ENCODE measurements around the gene SEMA3A.
"Not testable (repeated sequence)": the region's sequence is repeated elsewhere in the genome, so short reads cannot be mapped to it uniquely, and the experiment has no call there.

The SEMA3A gene

DNA sequence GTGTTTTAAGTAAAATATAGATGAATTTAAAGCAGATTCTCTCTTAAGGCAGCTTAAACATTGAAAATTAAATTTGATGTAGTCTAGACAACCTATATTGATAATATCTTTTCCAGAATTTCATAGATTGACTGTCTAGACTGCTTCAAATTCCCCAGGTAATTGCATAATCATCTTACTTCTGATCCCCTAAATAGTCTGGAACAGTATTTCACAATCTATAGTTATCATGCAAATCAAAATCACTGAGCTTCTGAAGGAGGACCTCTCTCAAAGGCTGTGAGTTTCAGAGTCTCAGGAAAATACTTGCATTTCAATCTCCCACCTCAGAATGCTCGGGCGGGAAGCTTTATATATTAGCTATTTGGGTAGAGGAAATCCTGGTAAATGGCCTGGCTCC is 87.3 kb downstream of the SEMA3A start:
- no peak for DNase-seq

DNA sequence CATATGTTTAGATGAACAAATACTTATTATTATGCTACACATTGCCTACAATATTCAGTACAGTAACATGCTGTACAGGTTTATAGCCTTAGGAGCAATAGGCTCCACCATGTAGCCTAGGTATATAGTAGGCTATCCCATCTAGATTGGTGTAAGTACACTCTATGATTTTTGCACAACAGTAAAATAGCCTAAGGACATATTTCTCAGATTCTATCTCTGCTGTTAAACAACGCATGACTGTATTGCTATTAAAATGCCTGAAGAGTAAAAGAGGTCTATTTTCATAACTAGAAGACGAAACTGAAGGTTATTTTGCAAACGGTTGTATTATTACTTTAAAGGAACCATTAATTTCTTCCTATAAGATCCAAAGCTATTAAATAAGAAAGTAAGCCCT is 88.3 kb downstream of the SEMA3A start:
- no peak for DNase-seq

DNA sequence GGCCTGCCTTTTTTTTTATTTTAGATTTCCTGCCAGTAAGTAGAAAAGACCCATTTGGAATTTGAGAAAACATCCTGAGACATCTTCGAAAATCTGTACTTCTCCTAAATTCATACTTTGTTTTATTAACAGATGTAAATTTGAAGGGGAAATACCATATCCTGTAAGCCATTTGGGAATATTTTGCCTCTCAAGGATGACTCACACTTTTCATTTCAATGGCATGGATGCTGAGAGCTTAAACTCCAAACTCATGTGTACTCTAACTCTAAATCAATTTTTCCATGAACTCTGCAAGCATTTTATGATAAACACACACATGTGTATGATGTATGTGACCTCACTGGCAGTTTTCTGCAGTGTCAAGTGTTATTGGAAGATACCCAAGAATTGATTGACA is 89.0 kb downstream of the SEMA3A start:
- DNase-seq: no peak

DNA sequence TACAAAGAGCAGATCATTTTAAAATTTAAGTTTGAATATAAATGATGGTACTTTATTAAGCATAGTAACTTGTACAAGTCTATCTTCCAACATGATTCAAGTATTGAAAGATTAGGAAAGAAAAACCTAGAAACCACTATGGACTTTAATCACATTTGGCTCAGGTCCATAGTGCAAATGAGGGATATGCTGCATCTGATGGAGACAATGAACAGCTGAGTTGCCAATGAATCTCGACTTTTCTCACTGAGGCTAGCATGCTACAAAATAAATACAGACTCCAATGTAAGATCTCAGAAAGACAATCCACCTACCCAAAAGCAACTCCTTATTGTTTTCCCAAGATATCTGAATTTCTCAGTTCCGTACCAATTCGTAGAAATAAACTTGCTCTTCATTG is 89.8 kb downstream of the SEMA3A start:
- no peak for DNase-seq

DNA sequence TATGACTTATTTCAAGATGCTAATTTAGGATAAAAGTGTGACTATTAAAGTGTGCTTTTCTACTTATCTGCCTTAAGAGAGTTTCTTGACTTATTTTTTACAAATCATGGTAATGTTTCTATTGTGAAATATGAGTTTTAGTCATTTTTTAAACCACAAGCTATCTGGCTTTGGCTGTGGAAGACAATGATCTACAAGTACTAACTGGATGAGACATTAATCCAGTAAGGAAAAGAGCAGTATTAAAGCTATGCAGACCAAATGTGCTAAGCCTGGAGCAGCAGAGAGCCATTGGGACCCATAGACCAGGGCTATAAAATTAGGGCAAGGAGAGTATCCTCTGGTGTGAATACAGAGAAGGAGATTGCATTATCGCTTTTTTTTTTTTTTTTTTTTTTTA is 92.4 kb downstream of the SEMA3A start:
- no peak for DNase-seq

DNA sequence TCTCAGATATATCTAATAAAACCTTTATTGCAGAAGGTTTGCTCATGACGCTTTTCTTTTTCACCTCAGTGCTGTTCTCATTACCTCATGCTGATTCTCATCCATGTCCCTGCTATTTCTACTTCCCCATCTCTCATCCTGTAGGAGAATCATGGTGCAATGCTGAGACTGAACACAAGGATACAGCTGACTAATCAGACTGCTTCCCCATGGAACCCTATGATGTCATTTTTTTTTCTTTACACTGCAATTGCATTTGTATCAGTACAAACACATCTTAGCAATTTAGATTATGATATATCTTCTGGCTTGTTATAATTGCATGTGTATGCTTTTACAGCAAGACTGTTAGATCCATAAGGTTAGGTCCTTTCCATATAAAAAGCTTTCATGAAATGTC is 93.7 kb downstream of the SEMA3A start:
- no peak for DNase-seq

DNA sequence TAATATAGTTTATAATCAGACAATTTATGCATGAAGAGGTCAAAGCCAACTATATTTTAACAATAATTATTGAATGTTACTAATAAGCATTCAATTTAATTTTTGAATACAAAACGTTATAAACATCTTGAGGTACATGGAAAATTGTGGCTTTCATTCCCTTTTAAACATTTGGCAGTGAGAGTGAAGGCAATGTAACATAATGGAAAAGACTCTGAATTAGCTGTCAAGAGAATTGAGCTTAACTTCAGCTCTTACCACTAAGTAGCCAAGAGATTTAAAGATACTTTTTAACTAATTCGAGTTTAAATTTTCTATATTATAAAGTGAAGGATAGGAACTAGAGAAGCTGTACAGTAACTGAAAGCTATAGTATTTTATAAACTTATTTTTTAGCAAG is 98.6 kb downstream of the SEMA3A start:
- DNase-seq: no peak

DNA sequence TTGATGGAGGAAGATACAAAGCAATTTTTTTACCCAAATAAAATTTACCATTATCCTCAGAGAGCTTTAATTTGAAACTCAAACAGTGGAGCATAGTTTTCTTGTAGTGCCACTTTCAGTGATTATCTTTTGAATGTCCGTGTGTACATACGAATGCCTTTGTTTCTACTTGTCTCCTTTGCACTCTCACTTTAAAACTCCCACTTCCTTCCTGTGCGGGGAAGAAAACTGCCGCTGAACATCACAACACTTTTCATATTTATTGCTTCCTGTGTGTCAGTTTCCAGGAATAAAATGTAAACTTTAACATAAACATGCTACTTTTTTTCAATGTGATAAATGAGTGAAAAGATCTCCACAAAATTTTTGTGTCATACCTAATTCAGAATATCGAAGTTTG is 102.4 kb downstream of the SEMA3A start:
- no peak for DNase-seq

DNA sequence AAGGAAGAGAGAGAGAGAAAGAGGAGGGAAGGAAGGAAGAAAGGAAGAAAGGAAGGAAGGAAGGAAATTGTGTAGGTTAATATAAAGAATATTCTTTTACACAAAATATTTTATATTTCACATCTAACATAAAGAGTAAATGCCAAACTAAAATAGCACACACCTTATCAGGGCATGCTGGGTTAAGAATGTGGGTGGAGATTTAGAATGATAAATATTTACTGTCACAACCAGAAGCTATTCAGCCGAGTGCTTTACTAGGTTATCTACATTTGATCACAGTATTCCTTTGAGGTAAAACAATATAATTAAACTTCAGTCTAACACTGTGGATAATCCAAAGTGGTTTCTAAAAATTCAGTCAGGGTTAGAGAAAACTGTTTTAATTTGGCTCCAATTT is 103.3 kb downstream of the SEMA3A start:
- no peak for DNase-seq

DNA sequence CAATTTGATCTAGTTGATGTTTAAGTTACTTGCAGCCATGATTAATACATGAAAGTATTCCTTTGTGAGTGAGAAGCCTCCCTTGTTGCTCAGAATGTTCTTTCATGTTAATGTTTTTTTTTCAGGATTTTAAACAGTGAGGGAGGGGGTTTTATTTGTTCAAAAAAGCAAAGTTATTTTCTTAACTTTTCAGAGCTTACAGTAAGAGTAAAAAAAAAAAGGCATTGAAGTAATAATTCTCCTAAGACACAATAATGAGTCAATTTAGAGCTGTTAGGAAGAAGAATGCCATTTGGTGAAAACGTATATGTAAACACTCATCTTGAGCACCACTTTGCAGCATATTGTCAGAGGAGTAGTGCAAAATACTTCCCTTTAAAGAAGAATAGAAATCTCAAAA is 105.8 kb downstream of the SEMA3A start:
- DNase-seq: no peak

DNA sequence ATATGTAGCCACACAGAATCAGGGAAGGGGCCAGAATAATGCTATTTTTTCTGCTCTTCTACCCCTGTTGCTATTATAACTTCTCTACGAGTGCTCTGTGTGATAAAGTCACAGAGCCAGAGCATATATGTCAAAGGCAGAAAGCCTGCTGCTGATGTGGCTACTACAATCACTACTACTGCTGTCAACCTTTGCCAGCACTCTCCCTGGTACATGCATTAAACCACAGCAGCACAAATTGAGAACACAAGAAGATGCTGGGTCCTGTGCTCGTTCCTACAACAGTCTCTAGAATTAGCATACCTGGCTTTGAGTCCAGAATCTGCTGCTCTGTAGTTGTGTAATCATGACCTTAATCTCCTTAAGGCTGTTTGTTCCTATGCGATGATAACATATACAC is 108.6 kb downstream of the SEMA3A start:
- DNase-seq: no peak

DNA sequence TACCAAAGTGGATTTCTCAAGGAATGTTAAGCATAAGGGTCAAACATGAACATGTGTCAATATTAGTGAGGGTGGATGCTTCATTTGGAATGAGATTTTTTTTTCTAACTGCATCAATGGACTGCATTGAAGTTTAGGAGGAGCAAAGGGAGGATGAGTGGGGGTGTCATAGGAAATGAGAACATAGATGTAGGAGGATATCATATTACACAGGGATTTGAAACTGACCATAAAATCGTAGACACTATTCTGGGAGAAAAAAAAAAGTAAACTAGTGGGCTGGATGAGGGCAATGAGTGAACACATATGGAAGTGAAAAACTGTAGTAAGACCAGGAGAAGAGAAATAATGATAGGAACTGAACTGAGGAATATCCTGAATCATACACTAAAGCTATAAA is 109.4 kb downstream of the SEMA3A start:
- DNase-seq: no peak

DNA sequence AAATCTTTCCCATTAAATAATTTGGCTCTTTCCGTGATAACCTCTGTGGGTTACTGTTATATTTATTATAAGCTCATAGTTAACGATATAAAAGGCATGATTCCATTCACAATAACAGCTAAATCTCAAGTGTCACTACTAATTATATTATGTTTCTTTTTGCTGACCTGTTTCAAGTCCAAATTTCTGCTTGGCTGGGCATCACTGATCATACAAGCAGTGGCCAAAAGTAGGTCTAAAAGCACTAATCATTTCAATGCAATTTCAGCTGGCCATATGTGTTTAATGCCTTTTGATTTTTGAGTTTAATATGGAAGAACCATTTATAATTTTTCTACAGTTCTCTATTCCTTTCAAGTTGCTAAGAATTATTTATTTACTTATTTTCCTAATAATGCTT is 110.7 kb downstream of the SEMA3A start:
- DNase-seq: no peak

DNA sequence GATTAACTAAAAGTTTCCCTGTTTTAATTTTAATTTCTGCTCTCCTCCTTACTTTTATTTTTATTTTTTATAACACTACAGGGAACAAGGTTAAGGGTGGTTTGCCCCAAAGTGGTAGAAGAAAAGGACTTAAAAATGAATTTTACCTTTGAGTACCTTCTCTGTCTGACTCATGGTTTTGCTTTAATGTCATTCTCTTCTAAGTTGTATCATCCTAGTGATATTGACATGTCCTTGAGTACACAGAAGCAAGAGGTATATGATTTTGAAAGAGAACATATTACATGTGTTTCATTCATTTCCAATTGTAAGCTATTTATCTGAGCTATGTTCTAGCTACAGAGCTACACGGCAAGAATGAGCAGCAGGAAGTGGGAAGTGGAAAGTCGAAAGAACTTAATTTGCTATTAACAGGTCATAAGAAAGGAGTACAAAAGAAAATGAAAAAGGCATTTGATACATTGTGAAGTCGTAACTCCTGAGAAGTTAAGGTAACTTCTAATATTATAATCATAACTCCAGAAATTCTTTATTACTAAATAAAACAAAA is 112.5 kb downstream of the SEMA3A start:
- no peak for DNase-seq

DNA sequence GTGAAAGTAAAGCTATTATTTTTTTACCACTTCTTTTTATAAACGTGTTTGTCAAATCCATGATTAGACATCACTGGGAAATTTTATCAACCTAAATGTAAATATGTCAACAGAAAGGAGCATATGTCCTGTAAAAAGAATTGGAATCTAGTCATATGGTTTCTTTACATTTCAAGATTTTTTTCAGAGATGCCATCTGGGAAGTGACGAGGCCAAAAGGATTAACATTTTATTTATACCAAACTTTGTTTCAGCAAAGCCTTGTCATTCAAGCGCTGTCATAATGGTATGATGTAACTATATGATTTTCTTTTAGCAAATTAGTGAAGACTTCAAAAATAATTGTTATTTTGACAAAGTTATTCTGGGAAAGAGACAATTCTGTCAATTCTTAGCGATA is 117.3 kb downstream of the SEMA3A start:
- DNase-seq: no peak

DNA sequence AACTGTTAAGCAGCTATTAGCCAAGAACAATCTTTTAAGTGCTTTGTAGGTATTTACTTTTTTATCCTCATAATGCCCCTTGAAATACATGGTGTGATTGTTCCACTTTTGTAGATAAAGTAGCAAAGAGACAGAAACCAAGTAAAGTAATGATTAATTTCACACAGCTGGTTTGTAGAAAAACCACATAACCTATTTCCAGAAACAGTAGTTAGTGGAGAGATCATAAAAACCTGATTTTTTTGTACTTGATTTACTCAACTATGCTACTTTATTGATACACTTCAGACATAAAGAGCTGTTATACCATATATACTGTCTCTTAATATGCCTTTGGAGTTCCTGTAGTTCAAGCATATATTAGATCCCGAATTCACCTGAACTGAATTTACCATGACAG is 118.4 kb downstream of the SEMA3A start:
- DNase-seq: no peak

DNA sequence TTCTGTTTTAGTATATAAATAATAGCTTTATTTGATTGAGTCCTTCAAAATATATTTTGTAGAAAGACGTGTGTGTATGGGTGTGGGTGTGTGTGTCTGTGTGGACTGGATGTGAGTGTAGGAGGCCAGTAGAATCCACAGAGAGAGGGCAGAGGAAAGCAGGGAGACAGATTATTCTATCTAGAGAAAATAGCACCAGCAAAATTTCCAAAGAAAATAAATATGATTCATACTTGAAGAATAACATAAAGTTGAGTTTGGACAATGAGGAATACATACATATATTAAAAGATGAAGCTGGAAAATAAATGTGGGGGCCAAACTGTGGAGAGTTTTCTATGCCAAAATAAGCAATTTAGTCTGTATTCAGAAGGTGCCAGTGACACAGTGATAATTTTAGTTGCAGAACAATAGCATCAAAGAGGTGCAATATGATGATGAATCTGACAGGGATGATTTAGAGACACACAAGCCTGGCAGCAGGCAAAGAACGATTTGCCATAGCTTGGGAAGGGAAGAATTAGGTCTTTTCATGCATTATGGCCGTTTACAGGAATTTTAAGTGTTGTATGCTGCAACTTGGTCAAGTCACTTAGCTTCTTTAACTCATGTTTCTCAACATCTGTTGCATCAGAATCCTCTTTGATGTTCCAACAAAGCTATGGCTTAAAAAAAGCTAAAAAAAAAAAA is 121.3 kb downstream of the SEMA3A start:
- no peak for DNase-seq

DNA sequence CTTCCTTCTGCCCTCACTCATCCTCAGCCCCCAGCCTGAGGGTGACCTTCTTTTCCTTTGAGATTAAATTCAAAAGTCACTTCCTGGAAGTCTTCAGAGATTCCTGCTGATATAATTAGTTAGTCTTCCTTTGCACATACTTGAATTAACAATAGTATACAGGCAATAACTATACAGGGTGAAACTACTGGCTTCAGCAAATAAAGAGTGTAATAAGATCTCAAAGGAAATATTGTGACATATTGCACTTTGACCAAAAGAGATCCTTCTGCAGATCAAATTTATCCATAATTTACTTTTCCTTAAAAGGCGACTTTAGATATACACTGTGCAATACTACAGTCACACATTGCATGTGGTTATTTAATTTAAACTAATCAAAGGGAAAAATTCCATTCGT is 123.8 kb downstream of the SEMA3A start:
- no peak for DNase-seq

DNA sequence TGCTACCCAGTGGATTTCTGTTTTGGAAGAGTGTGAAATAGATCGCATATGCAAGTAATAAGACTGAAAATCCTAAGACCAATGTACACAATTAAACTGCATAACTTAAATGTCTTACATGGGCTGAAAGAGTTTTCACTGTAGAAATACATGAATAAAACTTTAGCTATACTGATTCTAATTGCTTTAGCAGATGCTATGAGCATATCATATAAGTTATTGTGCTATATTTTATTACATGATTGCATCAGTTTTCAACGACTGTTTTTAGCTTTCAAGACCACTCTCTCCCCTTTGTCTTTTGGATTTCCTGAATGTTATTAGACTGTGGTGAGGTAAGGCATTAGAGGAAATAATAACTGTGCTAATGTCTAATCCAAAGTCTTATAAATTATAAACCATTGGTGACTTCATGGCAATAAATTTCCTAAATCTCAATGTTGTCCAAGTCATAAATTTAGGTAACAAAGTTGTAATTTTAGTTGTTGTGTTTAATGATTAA is 124.5 kb downstream of the SEMA3A start:
- DNase-seq: no peak

DNA sequence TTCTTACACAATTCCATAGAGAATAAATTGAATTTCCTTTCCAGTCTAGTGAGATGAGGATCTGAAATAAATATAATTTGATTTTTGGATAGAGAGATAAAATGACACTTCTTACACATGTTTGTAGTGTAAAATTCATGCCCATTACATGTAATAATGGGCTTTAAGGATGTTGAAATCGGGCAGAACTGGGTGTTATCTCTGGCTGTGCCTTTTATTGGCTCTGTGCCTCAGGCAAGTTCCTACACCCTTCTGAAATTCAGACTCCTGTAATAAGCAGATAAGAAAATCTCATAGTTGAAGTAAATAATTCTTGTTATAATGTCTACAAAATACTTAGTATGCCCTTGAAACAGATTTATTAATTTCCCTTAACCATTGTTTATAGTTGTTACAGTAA is 125.6 kb downstream of the SEMA3A start:
- no peak for DNase-seq

DNA sequence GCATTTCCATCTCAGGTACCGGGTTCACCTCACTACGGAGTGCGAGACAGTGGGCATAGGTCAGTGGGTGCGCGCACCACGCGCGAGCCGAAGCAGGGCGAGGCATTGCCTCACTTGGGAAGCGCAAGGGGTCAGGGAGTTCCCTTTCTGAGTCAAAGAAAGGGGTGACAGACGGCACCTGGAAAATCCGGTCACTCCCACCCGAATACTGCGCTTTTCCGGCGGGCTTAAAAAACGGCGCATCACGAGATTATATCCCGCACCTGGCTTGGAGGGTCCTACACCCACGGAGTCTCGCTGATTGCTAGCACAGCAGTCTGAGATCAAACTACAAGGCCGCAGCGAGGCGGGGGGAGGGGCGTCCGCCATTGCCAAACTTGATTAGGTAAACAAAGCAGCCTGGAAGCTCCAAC is 132.1 kb downstream of the SEMA3A start:
- not testable (repeated sequence) for DNase-seq

DNA sequence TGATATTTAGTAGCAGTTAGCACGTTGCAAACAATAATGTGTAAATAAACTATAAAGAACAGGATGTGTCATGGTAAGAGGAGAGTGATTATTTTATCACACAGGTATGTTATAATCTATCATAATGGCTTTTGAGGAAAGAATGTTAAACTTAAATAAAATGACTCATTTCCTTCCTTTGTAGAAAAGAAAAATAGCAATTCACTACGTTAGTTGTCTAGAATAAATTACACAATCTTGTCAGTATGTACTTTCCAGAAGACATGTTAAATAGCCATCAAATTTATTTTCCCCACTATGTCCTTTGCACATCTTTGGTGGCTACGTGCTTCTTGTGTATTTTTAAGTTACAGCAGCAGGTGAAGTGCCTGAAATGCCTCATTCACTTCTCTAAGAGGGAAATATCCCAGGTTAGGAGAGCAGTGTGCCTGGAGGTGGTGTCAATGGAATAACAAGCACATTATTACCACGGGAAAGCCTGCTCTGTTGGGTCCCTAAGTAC is 133.8 kb downstream of the SEMA3A start:
- no peak for DNase-seq

DNA sequence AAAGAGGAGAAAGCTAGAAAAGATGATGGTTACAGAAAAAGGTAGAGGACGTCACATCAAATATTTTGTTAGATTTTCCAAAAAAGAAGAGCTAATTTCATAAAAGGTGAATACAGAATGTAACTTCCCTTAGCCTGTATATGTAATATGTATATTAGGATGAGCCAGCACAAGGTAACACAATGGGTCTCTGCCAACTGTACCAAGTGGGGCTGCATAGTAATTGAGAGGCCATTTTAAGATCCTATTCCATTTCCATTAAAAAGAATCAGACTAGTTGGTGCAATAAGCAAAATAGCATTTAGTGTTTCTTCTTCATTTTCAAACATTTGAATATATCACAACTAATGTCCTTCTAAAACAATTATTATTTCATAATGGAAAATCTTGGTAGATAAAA is 134.6 kb downstream of the SEMA3A start:
- DNase-seq: no peak

DNA sequence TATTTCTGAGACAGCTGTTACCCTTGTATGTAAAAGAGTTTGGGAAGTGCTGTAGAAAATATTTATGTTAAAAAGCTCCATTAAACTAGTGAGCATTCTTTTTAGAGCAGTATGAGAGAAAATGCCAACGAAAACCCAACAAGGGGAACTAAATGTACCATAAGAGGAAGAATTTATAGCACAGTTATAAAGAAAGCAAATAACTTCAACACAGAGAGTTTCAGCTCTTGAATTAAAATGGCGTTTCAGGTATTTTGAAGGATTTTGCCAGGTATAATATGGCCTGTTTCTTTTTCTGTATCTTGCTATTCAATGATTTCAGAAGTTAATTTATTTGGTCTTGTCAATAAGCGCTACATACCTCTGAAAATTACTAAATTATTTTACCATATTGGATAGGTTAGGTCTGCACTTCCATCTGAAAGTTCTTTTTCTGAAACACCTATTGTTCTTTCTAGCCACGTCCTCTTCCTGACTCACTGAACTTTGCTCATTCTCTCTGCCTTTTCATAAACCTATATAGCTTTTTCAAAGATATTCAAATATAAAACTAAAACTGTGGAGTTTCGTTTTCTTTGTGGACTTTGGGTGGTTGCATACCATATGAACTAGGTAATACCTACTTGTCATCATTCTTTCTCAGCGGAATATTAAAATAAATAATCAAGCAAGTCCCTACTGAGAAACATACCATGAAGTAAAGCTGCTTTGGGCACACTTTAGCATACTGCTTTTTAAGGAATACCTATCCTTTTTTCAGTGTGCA is 136.1 kb downstream of the SEMA3A start:
- DNase-seq: no peak

Measured in stimulated activated CD4-positive, alpha-beta T cell treated with anti-CD3 and anti-CD28 coated beads, Interleukin-4, amount 100 ng/mL, for 24 hours (primary cell).